ENCODE data around the gene MOGAT2. TPM values are rescaled to one million over a fixed set of nuclear protein-coding genes. Genes with fewer than 3 reads are reported as not detected.

Gene MOGAT2
- total and polyA plus RNA-seq, 2 of the 13 experiments (the other 11 are each of a cell fraction or from before 2014, with no cell fraction given): 27.2 to 27.8 TPM

GRCh38 chr11:75734491-75735180 lies 17.0 kb downstream of the MOGAT2 start (continued):
- no peak for TF ChIP-seq FOXP4 (CRISPR knock-in tag; IDR thresholded peaks at IDR 0.05)
- TF ChIP-seq ZNF576 (CRISPR knock-in tag; IDR thresholded peaks at IDR 0.05): no peak
- TF ChIP-seq HMGXB3 (CRISPR knock-in tag; IDR thresholded peaks at IDR 0.05; ENCODE audit: borderline replicate concordance): peak; percentile 49; the same call in 1 of the 2 replicates
- TF ChIP-seq ZFP82 (CRISPR knock-in tag; IDR thresholded peaks at IDR 0.05; ENCODE audit: borderline replicate concordance): no peak
- TF ChIP-seq ZNF318 (CRISPR knock-in tag; IDR thresholded peaks at IDR 0.05): no peak
- TF ChIP-seq ZNF274 (CRISPR knock-in tag; IDR thresholded peaks at IDR 0.05): no peak
- TF ChIP-seq TFAP4 (IDR thresholded peaks at IDR 0.05; ENCODE audit: borderline replicate concordance, low read depth): peak; percentile 71; the same call in 1 of the 2 replicates
- no peak for TF ChIP-seq ZBTB43 (CRISPR knock-in tag; conservative IDR thresholded peaks at IDR 0.05)
- TF ChIP-seq MTF1 (CRISPR knock-in tag; IDR thresholded peaks at IDR 0.05): no peak
